Astrocyte (in vitro differentiated cells and primary cell): ENCODE measurements around the gene SH3BP4. TPM values are rescaled to one million over a fixed set of nuclear protein-coding genes. Genes with fewer than 3 reads are reported as not detected.
A peak's percentile ranks its signal among the peaks of the same experiment; 100 is the strongest.

Source experiments
- DNase-seq: peaks from one replicate; pipeline ENCODE4 v3.0.0-alpha.2; 2010; ENCODE audit warnings: low read depth
- FAIRE-seq: peaks from 2 replicates; lab custom pipeline; 2011; peaks lifted over from hg19 to GRCh38; lab: Jason Lieb, UNC
- H2AFZ ChIP-seq: 2 replicates; pipeline ENCODE4 v1.6.0; 2012; ENCODE audit warnings: low read depth, low read length, inconsistent platforms
- H3K27ac ChIP-seq: 2 replicates; pipeline ENCODE4 v1.5.1; 2011; ENCODE audit warnings: low read depth, low read length, inconsistent platforms
- H3K27me3 ChIP-seq: 2 replicates; pipeline ENCODE4 v1.6.0; 2011; ENCODE audit warnings: low read length, inconsistent platforms; ENCODE audit not compliant: insufficient read depth
- H3K36me3 ChIP-seq: 2 replicates; pipeline ENCODE4 v1.5.1; 2011; ENCODE audit warnings: low read length, inconsistent platforms; ENCODE audit not compliant: insufficient read depth
- H3K4me1 ChIP-seq: 2 replicates; pipeline ENCODE4 v1.5.1; 2011; ENCODE audit warnings: low read length, inconsistent platforms; ENCODE audit not compliant: insufficient read depth
- H3K4me2 ChIP-seq: 2 replicates; pipeline ENCODE4 v1.6.0; 2012; ENCODE audit warnings: low read length, inconsistent platforms
- H3K4me3 ChIP-seq: 2 replicates; pipeline ENCODE4 v1.5.1; 2011; ENCODE audit warnings: low read depth, mild to moderate bottlenecking, low read length, inconsistent platforms; ENCODE audit not compliant: insufficient read depth
- H3K79me2 ChIP-seq: 2 replicates; pipeline ENCODE4 v1.6.0; 2012; ENCODE audit warnings: mild to moderate bottlenecking, low read length, inconsistent platforms; ENCODE audit not compliant: insufficient read depth
- H3K9ac ChIP-seq: 2 replicates; pipeline ENCODE4 v1.6.0; 2012; ENCODE audit warnings: mild to moderate bottlenecking, low read length, inconsistent platforms
- H3K9me3 ChIP-seq: 2 replicates; pipeline ENCODE4 v1.5.1; 2012; ENCODE audit warnings: low read depth, mild to moderate bottlenecking, low read length, inconsistent platforms; ENCODE audit not compliant: insufficient read depth
- H4K20me1 ChIP-seq: 2 replicates; pipeline ENCODE4 v1.6.0; 2012; ENCODE audit warnings: low read length, inconsistent platforms; ENCODE audit not compliant: insufficient read depth
- H3K27ac Mint-ChIP-seq: one replicate; pipeline ENCODE4 v1.8.0; 2021; ENCODE audit warnings: mild to moderate bottlenecking, mixed read lengths; ENCODE audit not compliant: unreplicated experiment
- H3K27me3 Mint-ChIP-seq: one replicate; pipeline ENCODE4 v1.8.0; 2021; ENCODE audit warnings: low read depth, mixed read lengths; ENCODE audit not compliant: unreplicated experiment
- H3K36me3 Mint-ChIP-seq: one replicate; pipeline ENCODE4 v1.8.0; 2021; ENCODE audit warnings: low read depth, mixed read lengths; ENCODE audit not compliant: unreplicated experiment
- H3K4me1 Mint-ChIP-seq: one replicate; pipeline ENCODE4 v1.8.0; 2021; ENCODE audit warnings: low read depth, mixed read lengths; ENCODE audit not compliant: unreplicated experiment
- H3K4me3 Mint-ChIP-seq: one replicate; pipeline ENCODE4 v1.8.0; 2021; ENCODE audit warnings: mild to moderate bottlenecking, moderate library complexity, mixed read lengths; ENCODE audit not compliant: unreplicated experiment
- H3K9me3 Mint-ChIP-seq: one replicate; pipeline ENCODE4 v1.8.0; 2021; ENCODE audit warnings: mild to moderate bottlenecking, mixed read lengths; ENCODE audit not compliant: unreplicated experiment
- EZH2 ChIP-seq: IDR thresholded peaks from 2 replicates; pipeline ENCODE4 v1.6.1; 2012; ENCODE audit warnings: mild to moderate bottlenecking, low read length, inconsistent platforms; ENCODE audit not compliant: insufficient read depth
- total RNA-seq: library from RNA; stranded (reverse); gene quantifications from 2 replicates; pipeline ENCODE4 v1.2.1, GENCODE V29; 2021
- TF ChIP-seq, protein P1 (sequence below): IDR thresholded peaks from 2 replicates; pipeline ENCODE4 v1.5.1; 2011; ENCODE audit warnings: low read depth, mild to moderate bottlenecking, inconsistent platforms, low read length, moderate library complexity; ENCODE audit not compliant: insufficient read depth

Gene SH3BP4
- total RNA-seq, 1 donor from 2014 or later = 127 TPM

DNA sequence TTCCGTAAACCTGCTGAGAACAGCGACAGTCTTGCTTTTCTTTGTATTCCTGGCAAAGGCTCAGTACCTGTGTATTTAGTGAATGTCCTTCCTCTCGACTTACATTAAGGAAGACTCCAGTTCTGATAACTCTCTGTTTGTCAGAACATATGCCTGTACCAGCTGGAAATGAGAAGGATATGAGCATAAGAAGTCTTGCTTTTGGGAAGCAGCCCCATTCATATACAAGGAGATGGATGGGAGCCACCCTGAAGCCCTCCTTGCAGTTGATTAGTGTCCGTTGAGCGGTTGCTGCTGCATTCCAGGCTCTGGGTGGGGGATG is 59.8 kb downstream of the SH3BP4 start:
- no peaks in the 10 kb centered on the region for H3K27me3 Mint-ChIP-seq
- Histone ChIP-seq H2AFZ (no peak overlapping the region), H3K27me3 (no peaks in the 10 kb centered on the region), H3K27ac (no peak overlapping the region), H3K4me2 (no peak overlapping the region), H4K20me1 (peaks cover 99% of the 10 kb centered on the region), H3K9me3 (peaks cover 3% of the 10 kb centered on the region), H3K9ac (no peak overlapping the region), H3K79me2 (peaks cover 100% of the 10 kb centered on the region), H3K36me3 (peaks cover 4% of the 10 kb centered on the region), H3K4me3 (no peak overlapping the region), H3K4me1 (peaks cover 9% of the 10 kb centered on the region)
- peaks cover 32% of the 10 kb centered on the region for H3K36me3 Mint-ChIP-seq
- TF ChIP-seq, protein P1, sequence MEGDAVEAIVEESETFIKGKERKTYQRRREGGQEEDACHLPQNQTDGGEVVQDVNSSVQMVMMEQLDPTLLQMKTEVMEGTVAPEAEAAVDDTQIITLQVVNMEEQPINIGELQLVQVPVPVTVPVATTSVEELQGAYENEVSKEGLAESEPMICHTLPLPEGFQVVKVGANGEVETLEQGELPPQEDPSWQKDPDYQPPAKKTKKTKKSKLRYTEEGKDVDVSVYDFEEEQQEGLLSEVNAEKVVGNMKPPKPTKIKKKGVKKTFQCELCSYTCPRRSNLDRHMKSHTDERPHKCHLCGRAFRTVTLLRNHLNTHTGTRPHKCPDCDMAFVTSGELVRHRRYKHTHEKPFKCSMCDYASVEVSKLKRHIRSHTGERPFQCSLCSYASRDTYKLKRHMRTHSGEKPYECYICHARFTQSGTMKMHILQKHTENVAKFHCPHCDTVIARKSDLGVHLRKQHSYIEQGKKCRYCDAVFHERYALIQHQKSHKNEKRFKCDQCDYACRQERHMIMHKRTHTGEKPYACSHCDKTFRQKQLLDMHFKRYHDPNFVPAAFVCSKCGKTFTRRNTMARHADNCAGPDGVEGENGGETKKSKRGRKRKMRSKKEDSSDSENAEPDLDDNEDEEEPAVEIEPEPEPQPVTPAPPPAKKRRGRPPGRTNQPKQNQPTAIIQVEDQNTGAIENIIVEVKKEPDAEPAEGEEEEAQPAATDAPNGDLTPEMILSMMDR = no peak
- no peak for TF ChIP-seq EZH2
- peak overlapping the region; percentile 87 for H3K27ac Mint-ChIP-seq
- H3K9me3 Mint-ChIP-seq = peaks cover 4% of the 10 kb centered on the region
- DNase-seq (no peak), FAIRE-seq (no peak)
- H3K4me1 Mint-ChIP-seq = peaks cover 61% of the 10 kb centered on the region
- no peak overlapping the region for H3K4me3 Mint-ChIP-seq

DNA sequence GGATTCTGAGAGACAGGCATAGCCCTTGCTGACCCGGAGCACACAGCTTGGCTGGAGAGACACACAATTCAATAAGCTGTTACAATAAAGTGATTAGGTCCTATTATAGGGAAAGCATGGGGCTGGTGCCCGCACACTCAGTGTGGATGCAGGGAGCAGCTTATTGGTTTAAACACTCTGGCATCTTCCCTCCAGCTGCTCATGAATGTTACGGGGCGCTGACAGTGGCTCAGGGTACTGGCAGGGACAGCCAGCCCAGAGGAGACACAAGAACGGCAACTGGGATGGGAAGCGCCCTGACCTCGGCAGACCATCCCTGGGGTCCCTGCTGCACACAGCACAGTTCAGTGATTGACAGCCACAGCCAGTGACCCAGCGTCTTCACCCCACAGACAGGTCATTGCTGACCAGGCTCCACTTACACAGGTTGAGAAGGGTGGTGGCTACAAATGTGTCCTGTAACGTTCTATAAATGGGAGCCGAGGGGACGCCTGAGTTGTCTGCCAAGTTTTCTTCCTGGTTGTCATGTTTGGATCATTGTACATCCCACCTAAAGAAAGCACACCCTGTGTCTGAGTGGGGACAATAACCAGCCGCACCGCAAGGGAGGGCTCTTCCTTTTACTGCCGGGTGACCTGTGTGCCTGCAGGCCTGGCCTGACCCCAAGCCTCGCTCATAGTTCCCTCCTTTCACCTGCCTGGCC is 60.3 kb downstream of the SH3BP4 start:
- Mint-ChIP-seq H3K36me3 (peaks cover 33% of the 10 kb centered on the region), H3K4me1 (peaks cover 58% of the 10 kb centered on the region), H3K9me3 (peaks cover 6% of the 10 kb centered on the region), H3K27ac (peak overlapping the region; percentile 87), H3K4me3 (no peak overlapping the region), H3K27me3 (no peaks in the 10 kb centered on the region)
- H3K4me3 ChIP-seq = no peak overlapping the region
- H3K36me3 ChIP-seq = peaks cover 4% of the 10 kb centered on the region
- peaks cover 9% of the 10 kb centered on the region for H3K4me1 ChIP-seq
- no peaks in the 10 kb centered on the region for H3K27me3 ChIP-seq
- peaks cover 3% of the 10 kb centered on the region for H3K9me3 ChIP-seq
- DNase-seq (no peak), FAIRE-seq (no peak)
- H3K9ac ChIP-seq = no peak overlapping the region
- no peak overlapping the region for H2AFZ ChIP-seq
- no peak for TF ChIP-seq EZH2
- TF ChIP-seq, protein P1 = no peak
- peaks cover 100% of the 10 kb centered on the region for H3K79me2 ChIP-seq
- H3K27ac ChIP-seq = no peak overlapping the region
- H3K4me2 ChIP-seq = no peak overlapping the region
- H4K20me1 ChIP-seq = peaks cover 97% of the 10 kb centered on the region

DNA sequence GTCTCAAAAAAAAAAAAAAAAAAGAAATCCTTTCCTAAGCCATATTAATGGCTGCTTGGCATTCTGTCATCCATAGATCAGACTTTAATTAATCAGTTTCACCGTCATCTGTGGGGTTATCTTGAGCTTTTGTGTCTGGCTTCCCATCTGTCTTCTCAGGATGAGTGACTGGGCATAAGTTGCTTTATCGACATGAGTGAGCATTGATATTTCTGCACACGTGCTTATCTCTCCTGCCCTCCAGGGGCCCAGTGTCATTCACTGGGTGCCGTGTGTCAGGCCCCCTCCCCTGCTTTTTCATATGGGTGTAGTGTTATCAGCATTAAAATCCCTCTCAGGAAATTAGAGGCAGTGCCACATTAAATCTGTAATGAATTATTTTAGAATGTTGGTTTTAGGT is 65.6 kb downstream of the SH3BP4 start:
- H3K36me3 ChIP-seq = peaks cover 2% of the 10 kb centered on the region
- Mint-ChIP-seq H3K27me3 (no peaks in the 10 kb centered on the region), H3K4me1 (peaks cover 35% of the 10 kb centered on the region), H3K4me3 (no peak overlapping the region), H3K27ac (no peak overlapping the region), H3K36me3 (peaks cover 40% of the 10 kb centered on the region), H3K9me3 (peaks cover 3% of the 10 kb centered on the region)
- no peak overlapping the region for H2AFZ ChIP-seq
- H4K20me1 ChIP-seq = peaks cover 76% of the 10 kb centered on the region
- H3K27me3 ChIP-seq = no peaks in the 10 kb centered on the region
- H3K4me2 ChIP-seq = no peak overlapping the region
- peaks cover 17% of the 10 kb centered on the region for H3K4me1 ChIP-seq
- H3K27ac ChIP-seq = no peak overlapping the region
- H3K79me2 ChIP-seq = peaks cover 97% of the 10 kb centered on the region
- FAIRE-seq (no peak), DNase-seq (no peak)
- TF ChIP-seq, protein P1 = no peak
- H3K9me3 ChIP-seq = peaks cover 3% of the 10 kb centered on the region
- H3K9ac ChIP-seq = no peak overlapping the region
- no peak overlapping the region for H3K4me3 ChIP-seq
